DMS79 treated with DMSO at 0.1 percent for 48 hours (cell line): ENCODE measurements around the gene POU5F2.

Experiments used
- DNase-seq: peaks from one replicate; lab custom pipeline; 2025; lab: John Stamatoyannopoulos, UW

Gene POU5F2

GRCh38 chr5:93715761-93716160, 25.6 kb downstream of the POU5F2 start:
- DNase-seq: no peak

GRCh38 chr5:93715327-93715726, 26.1 kb downstream of the POU5F2 start:
- no peak for DNase-seq

- no peak for DNase-seq
Measured at GRCh38 chr5:93708442-93708841, 33.0 kb downstream of the POU5F2 start.

- no peak for DNase-seq
Measured at GRCh38 chr5:93705896-93706295, 35.5 kb downstream of the POU5F2 start.

- no peak for DNase-seq
Measured at GRCh38 chr5:93704996-93705395, 36.4 kb downstream of the POU5F2 start.

GRCh38 chr5:93691997-93692396, 49.4 kb downstream of the POU5F2 start:
- DNase-seq: no peak
